Fibroblast of the aortic adventitia (primary cell): ENCODE measurements around the gene EBP. TPM values are rescaled to one million over a fixed set of nuclear protein-coding genes. Genes with fewer than 3 reads are reported as not detected.
A peak's percentile ranks its signal among the peaks of the same experiment; 100 is the strongest.

ENCODE experiments used
- DNase-seq: peaks from one replicate; pipeline ENCODE4 v3.0.0-alpha.2; 2010; ENCODE audit warnings: low read depth
- H3K4me3 ChIP-seq: 2 replicates; pipeline ENCODE4 v1.5.1; 2011; ENCODE audit warnings: low read depth, mild to moderate bottlenecking, control low read depth, low read length, moderate library complexity
- total RNA-seq: library from RNA; depleted of rRNA; stranded (reverse); fragments of >200 nt; gene quantifications from 2 replicates; pipeline ENCODE4 v1.2.3, GENCODE V29; 2012; ENCODE audit warnings: low replicate concordance
- TF ChIP-seq, protein P1 (sequence below): IDR thresholded peaks from 2 replicates; pipeline ENCODE4 v1.5.1; 2011; ENCODE audit warnings: mild to moderate bottlenecking, low read length, control low read depth, inconsistent platforms; ENCODE audit not compliant: insufficient read depth

Gene EBP
- total RNA-seq, 1 donor, result 49.2 TPM

DNA sequence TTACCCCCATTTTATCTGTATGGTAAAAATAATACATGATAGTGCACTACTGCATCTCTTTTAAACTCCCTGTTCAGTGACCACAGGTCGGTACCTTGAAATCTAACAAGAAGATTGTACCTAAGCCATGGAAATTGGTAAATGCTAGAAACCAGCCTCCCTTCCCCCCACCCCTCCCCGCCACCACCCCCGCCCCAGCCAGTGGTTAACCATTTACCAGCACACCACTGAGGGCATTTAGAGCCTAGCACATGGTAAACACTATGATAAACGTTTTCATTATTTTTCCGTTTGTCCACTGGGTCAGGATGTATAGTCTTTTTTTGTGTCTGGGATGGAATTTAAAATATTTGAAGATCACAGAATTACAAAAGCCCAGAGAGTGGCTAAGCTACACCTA, 46.3 kb upstream of the EBP start:
- no peak for DNase-seq
- TF ChIP-seq, protein P1, sequence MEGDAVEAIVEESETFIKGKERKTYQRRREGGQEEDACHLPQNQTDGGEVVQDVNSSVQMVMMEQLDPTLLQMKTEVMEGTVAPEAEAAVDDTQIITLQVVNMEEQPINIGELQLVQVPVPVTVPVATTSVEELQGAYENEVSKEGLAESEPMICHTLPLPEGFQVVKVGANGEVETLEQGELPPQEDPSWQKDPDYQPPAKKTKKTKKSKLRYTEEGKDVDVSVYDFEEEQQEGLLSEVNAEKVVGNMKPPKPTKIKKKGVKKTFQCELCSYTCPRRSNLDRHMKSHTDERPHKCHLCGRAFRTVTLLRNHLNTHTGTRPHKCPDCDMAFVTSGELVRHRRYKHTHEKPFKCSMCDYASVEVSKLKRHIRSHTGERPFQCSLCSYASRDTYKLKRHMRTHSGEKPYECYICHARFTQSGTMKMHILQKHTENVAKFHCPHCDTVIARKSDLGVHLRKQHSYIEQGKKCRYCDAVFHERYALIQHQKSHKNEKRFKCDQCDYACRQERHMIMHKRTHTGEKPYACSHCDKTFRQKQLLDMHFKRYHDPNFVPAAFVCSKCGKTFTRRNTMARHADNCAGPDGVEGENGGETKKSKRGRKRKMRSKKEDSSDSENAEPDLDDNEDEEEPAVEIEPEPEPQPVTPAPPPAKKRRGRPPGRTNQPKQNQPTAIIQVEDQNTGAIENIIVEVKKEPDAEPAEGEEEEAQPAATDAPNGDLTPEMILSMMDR, result no peak
- H3K4me3 ChIP-seq, result peak overlapping the region; percentile 82

DNA sequence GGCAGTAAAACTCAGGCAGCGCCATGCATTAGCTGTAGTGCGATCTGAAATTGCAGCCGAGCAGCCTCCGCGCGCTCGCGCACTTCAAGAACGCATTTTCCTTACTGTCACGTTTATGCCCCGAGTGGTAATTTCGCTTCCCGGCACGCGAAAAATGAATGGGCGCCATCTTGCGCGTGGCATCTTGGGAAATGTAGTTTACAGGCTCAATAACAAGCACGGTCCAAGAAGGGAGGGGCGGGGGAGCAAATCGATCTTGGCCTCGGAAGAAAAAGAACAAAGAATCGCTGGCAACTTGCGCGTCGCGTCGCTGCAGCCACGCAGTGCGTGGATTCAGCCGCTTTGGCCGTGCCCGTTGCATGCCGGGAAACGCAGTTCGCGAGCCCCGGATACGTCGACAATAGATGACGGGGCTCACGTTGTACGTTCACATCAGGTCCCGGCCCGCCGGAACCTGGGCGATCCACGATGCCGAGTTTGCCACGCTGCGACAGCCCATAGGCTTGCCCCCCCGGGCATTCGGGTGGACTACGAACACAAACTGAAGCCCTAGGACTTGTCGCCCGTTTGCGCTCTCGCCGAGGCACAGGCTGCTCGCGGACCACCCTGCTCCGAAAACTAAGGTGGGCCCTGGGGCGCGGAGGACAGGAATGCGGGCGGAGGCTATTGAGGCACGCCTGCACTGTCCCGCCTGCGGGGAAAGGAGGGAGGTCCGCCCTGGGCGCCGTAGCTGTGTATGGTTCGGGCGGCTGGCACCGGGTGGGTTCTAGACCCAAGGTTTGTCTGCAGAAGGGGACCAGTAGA, 45.6 kb upstream of the EBP start, which contains the start of gene FTSJ1:
FTSJ1 (plus strand) TSS at position 426 of the 804 bp plus-strand sequence. CDS start 1,849 bp downstream, outside the sequence.
- TF ChIP-seq, protein P1, result no peak
- peak within 1 kb of the TSS; percentile 82 for H3K4me3 ChIP-seq

DNA sequence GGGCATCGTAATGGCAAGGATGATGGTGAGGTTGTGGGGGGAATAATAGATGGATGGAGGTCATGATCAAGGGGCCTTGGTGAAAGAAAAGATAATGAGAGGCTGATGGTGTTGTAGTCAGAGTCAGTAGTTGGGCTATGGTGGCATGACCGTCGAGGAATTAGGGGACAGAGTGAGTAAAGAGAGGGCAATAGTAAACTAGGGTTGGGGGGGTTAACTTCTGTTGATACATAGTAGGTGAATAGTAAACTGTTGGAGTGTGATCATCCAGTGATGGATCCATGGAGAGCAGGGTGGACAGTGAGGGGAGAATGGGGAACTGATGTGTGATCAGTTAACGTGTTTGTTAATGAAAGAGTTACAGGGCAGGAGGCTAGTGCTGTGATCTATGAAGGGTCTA, 44.7 kb upstream of the EBP start:
- TF ChIP-seq, protein P1, result no peak
- peak overlapping the region; percentile 82 for H3K4me3 ChIP-seq
- no peak for DNase-seq

More for the DNA sequence above, 45.6 kb upstream of the EBP start, which contains the start of gene FTSJ1:
- DNase-seq, result peak; percentile 92

DNA sequence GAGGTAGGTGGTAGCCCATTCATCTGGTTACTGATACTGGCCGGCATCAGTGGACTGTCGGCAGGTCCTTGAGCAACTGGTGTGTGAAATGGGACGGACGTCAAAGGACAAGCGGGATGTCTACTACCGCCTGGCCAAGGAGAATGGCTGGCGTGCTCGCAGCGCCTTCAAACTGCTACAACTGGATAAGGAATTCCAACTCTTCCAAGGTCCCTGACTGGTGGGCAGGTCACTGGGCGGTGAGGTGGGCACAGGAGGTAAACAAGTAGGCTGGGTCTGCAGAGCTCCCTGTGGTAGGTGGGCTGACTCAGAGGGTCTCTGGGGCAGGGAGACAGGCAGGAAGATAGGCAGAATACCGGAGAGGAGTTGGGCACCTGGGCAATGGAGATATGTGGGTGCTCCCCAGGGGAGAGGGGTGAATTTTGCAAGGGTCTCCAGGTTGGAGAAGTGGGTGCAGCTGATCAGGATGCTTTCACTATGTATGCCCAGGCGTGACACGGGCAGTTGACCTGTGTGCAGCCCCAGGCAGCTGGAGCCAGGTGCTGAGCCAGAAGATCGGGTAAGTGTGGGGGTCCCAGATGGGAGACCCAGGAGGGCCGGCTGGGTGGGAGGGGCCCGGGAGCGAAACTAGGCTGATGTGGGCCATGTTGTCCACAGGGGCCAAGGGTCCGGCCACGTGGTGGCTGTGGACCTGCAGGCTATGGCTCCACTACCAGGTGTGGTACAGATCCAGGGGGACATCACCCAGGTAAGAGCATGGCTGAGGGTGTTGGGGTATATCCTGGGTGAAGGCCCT, 43.5 kb upstream of the EBP start:
- TF ChIP-seq, protein P1, result no peak
- no peak overlapping the region for H3K4me3 ChIP-seq
- no peak for DNase-seq

DNA sequence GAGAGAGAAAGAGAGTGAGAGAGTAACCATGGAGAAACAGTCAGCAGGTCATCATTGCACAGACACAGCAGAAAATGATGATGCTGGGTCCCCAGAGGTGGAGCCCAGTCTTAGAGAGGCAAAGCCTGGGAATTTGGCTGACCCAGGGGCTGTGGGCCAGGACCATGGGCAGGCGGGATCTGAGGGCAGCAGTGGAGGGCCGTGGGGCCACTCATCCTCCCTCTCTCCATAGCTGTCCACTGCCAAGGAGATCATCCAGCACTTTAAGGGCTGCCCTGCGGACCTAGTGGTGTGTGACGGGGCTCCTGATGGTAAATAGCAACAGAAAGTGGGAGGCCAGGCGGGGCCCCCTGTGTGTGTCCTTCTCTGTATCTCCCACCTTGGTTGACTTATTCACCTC, 42.8 kb upstream of the EBP start:
- no peak overlapping the region for H3K4me3 ChIP-seq
- TF ChIP-seq, protein P1, result no peak
- no peak for DNase-seq

DNA sequence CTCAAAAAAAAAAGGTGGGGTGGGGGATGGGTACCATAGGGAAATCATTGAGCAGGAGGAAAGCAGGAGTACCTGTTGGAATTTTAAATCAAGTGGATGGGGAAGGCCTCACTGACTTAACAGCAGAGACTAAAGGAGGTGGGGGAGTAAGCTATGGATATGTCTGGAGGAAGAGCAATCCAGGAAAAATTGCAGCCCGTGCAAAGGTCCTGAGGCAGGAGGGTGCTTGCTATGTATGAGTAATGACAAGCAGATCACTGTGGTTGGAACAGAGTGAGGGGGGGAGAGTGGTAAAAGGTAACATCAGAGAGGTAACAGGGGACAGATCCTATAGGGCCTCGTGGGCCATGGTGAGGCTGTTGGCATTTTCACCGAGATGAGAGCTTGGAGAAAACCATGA, 41.5 kb upstream of the EBP start:
- H3K4me3 ChIP-seq, result no peak overlapping the region
- TF ChIP-seq, protein P1, result no peak
- DNase-seq, result no peak
